Activated naive CD4-positive, alpha-beta T cell treated with anti-CD3 and anti-CD28 coated beads, Interleukin-2, amount 10 ng/mL, durations not matched to agents 7 days and 5 days (primary cell): Measurements from ENCODE around the gene ITSN2.
A peak's percentile ranks its signal among the peaks of the same experiment; 100 is the strongest.

Experiments used
- CTCF ChIA-PET: fragments of 350-600 bp; sonication (Branson Sonifier 250); formaldehyde crosslinking; loops from one replicate; lab custom pipeline; 2021; ENCODE audit warnings: antibody characterized with exemption; lab: Charles Lee
- DNase-seq: peaks from one replicate; pipeline ENCODE4 v3.0.0-alpha.2; 2020
- H3K27ac Mint-ChIP-seq: one replicate; pipeline ENCODE4 v1.8.0; 2021; ENCODE audit warnings: mild to moderate bottlenecking, moderate library complexity, mixed read lengths
- H3K27me3 Mint-ChIP-seq: one replicate; pipeline ENCODE4 v1.8.0; 2021; ENCODE audit warnings: mild to moderate bottlenecking, mixed read lengths
- H3K36me3 Mint-ChIP-seq: one replicate; pipeline ENCODE4 v1.8.0; 2021; ENCODE audit warnings: mixed read lengths
- H3K4me1 Mint-ChIP-seq: one replicate; pipeline ENCODE4 v1.8.0; 2021; ENCODE audit warnings: mixed read lengths
- H3K4me3 Mint-ChIP-seq: one replicate; pipeline ENCODE4 v1.8.0; 2021; ENCODE audit warnings: mild to moderate bottlenecking, moderate library complexity, mixed read lengths
- H3K9me3 Mint-ChIP-seq: one replicate; pipeline ENCODE4 v1.8.0; 2021; ENCODE audit warnings: mixed read lengths

ITSN2 gene

DNA sequence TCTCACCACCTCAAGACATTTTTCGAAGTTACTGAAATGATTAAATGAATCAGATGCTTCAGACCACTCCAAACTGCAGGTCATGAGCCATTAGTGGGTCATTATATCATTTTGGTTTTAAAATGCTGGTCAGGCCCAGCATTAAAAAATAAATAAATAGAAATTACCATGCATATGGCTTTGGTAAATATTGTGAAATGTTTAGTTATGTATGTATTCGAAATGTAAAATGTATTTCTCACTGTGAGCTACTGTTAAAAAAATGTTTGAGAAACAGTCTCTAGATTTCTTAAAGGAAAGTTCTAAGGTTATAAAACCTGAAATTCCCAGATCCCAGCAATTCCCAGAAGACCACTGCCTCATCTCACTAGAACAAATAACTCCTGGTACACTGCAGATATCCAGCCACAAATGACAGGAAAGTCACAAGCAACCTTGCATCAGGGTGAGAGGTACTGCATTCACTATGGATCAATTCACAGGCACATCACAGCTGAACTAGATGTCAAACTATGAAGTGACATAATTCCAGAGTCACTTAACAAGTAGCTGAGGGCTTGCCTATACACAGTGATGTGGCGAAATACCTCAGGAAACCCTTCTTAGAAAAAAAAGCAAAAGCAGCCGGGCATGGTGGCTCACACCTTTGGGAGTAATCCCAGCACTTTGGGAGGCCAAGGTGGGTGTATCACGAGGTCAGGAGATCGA lies 138.8 kb downstream of the ITSN2 start:
- CTCF ChIA-PET = no interaction called here

DNA sequence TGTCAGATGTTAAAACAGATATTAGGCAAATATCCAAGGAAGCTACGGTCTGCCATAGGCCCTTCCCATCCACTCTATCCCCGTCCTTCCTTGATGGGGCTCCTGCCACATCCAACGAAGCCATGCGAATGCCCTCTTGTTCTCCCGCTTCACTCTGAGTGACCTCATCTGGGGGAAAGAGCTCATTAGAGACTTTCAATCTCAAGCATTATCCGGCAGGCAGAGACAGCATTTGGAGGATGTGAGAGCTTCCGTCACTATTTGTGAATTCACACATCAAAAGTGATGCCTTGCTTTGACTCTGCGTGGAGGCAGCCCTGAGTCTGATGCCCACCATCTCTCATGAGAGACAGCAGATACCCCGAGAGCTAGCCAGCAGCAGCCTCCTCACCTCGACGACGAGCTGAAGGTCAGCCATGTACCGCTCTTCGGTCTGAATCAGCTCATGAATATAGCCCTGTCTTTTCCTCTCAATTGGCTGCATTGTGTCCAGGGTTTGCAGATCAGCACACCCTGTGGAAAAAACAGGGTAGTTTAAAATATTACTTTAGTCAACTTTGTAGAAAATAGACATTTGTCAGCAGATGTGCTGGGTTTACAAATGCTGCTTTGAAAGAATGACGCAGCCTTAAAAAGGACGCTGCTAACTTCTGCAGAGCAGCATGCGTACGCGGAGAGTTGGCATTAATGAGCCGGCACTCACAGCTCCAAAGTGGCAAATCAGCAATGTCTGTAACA lies 139.6 kb downstream of the ITSN2 start:
- H3K4me1 Mint-ChIP-seq = no peaks in the 10 kb centered on the region
- CTCF ChIA-PET = no interaction called here
- no peak overlapping the region for H3K4me3 Mint-ChIP-seq
- H3K9me3 Mint-ChIP-seq = no peaks in the 10 kb centered on the region
- peaks cover 9% of the 10 kb centered on the region for H3K36me3 Mint-ChIP-seq
- no peak for DNase-seq
- no peaks in the 10 kb centered on the region for H3K27me3 Mint-ChIP-seq
- no peak overlapping the region for H3K27ac Mint-ChIP-seq

More for the DNA sequence above, 138.8 kb downstream of the ITSN2 start:
- no peak for DNase-seq
- H3K36me3 Mint-ChIP-seq = peaks cover 2% of the 10 kb centered on the region
- H3K4me1 Mint-ChIP-seq = no peaks in the 10 kb centered on the region
- no peak overlapping the region for H3K4me3 Mint-ChIP-seq
- H3K27ac Mint-ChIP-seq = no peak overlapping the region
- no peaks in the 10 kb centered on the region for H3K9me3 Mint-ChIP-seq
- no peaks in the 10 kb centered on the region for H3K27me3 Mint-ChIP-seq

DNA sequence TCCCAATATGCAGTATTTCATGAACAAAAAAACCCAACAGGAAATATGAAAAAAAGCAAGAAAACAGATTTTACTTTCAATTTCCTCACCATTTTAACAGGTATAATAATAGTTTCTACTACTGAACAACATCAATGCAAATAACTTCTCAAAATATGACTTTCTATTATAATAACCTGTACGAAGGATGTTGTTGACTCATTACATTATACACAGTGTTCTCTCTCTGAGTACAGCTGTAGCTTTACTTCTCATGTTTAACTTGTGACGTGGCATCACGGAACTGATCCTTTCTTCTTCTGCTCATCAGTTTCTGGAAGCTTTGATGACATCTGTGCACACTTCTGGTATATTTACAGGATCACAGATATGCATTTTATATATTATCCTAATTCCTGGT lies 145.5 kb downstream of the ITSN2 start:
- CTCF ChIA-PET = interaction anchor here (1.1 kb wide), 1 partner anchor 12 kb away, joined by 3 read pairs; no protein-coding TSS in a partner anchor
- no peak overlapping the region for H3K4me3 Mint-ChIP-seq
- no peak overlapping the region for H3K27ac Mint-ChIP-seq
- DNase-seq = no peak
- H3K9me3 Mint-ChIP-seq = no peaks in the 10 kb centered on the region
- H3K27me3 Mint-ChIP-seq = no peaks in the 10 kb centered on the region
- H3K4me1 Mint-ChIP-seq = peaks cover 7% of the 10 kb centered on the region
- H3K36me3 Mint-ChIP-seq = peaks cover 31% of the 10 kb centered on the region

DNA sequence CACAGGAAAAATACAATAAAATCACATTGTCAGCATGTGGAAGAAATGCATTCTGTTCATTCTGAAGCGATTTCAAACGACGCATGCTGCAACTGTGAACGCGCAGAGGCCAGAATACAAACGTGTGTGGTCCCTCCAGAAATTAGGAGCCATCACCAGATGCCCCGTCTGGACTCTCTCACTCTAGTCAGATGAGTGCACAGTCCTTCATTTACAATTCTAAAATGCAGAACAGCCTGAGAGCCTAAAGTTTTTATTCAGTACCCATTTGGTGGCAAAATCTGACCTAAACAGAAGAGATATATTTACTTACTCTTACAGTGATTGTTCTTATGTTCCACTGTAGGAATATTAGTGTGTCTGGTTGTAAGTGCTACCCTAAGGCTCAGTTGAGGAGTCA lies 148.9 kb downstream of the ITSN2 start:
- peaks cover 7% of the 10 kb centered on the region for H3K4me1 Mint-ChIP-seq
- no peak for DNase-seq
- CTCF ChIA-PET = no interaction called here
- no peak overlapping the region for H3K4me3 Mint-ChIP-seq
- H3K27me3 Mint-ChIP-seq = no peaks in the 10 kb centered on the region
- no peak overlapping the region for H3K27ac Mint-ChIP-seq
- no peaks in the 10 kb centered on the region for H3K9me3 Mint-ChIP-seq
- H3K36me3 Mint-ChIP-seq = peaks cover 47% of the 10 kb centered on the region

DNA sequence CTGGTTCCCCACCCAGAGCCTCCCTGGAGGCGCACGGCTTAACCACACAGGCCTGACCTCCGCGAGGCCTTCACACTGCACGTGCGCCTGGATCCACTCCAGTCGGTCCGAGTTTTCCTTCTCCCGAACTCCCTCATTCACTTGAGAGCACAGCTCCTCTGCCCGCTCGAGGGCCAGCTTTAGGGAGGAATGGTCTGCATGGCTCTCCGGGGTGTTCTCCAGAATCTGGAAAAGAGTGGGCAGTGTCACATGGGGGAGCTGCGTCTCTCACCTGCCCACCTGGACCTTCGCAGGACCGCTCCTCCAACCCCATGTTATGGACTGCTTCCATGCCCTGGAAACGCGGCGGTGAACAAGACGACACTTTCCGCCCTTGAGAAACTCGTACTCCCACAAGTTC lies 149.6 kb downstream of the ITSN2 start:
- CTCF ChIA-PET = no interaction called here
- Mint-ChIP-seq H3K27me3 (no peaks in the 10 kb centered on the region), H3K4me3 (no peak overlapping the region), H3K36me3 (peaks cover 41% of the 10 kb centered on the region), H3K9me3 (no peaks in the 10 kb centered on the region), H3K4me1 (peaks cover 7% of the 10 kb centered on the region), H3K27ac (no peak overlapping the region)
- no peak for DNase-seq

DNA sequence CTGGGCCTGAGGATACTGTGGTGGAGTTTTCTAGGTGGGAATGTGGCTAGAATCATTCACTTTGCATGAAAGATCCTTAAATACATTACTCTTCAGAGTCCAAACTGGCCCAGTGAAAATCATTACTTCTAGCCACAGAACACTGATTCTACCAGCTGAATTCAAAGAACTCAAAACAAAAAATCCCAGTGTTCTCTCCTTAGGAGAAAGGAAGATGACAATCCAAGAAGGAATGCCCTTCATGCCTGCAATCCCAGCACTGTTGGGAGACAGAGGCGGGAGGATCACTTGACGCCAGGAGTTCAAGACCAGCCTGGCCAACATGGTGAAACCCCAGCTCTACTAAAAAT lies 150.3 kb downstream of the ITSN2 start:
- CTCF ChIA-PET = interaction anchor here (0.6 kb wide), 1 partner anchor 81 kb away, joined by 3 read pairs; no protein-coding TSS in a partner anchor
- no peaks in the 10 kb centered on the region for H3K27me3 Mint-ChIP-seq

DNA sequence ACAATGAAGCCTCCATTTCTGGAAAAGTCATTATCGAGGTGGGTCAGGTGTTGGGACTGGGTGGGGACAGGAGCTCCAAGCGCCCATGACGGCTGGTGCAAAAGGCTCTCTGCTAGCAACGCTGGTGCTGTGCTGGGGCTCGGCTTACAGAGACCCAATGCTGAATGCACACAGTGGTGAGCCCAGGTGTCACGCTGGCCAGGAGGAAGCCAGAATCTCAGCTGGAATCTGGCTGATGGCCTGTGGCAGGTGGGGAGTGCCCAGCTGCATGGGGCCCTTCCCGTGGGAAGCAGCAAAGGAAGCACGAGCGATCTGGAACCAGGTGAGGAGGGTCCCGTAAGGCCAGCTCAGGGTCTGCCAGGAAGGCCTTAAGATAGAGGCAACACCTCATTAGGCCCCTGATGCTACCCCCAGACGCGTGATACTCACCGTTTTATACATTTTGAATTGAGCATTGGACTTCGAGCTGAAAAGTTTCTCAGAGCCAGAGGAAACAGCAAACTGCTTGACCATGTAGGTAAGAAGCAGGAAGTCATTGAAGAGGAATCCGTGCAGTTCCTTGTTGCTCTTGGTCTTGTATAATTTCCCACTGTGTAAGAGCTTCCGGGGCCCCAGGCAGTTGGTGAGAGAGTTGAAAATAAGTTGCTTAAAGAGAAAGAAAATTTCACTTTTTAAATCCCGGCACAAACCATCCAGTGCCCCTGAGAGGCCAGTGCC lies 150.8 kb downstream of the ITSN2 start:
- DNase-seq = no peak
- peaks cover 42% of the 10 kb centered on the region for H3K36me3 Mint-ChIP-seq
- no peak overlapping the region for H3K4me3 Mint-ChIP-seq
- H3K27me3 Mint-ChIP-seq = no peaks in the 10 kb centered on the region
- H3K27ac Mint-ChIP-seq = no peak overlapping the region
- no peaks in the 10 kb centered on the region for H3K9me3 Mint-ChIP-seq
- CTCF ChIA-PET = no interaction called here
- no peaks in the 10 kb centered on the region for H3K4me1 Mint-ChIP-seq

More for the DNA sequence above, 150.3 kb downstream of the ITSN2 start:
- Mint-ChIP-seq H3K4me1 (peaks cover 4% of the 10 kb centered on the region), H3K36me3 (peaks cover 43% of the 10 kb centered on the region), H3K9me3 (no peaks in the 10 kb centered on the region), H3K27ac (no peak overlapping the region), H3K4me3 (no peak overlapping the region)
- DNase-seq = no peak

DNA sequence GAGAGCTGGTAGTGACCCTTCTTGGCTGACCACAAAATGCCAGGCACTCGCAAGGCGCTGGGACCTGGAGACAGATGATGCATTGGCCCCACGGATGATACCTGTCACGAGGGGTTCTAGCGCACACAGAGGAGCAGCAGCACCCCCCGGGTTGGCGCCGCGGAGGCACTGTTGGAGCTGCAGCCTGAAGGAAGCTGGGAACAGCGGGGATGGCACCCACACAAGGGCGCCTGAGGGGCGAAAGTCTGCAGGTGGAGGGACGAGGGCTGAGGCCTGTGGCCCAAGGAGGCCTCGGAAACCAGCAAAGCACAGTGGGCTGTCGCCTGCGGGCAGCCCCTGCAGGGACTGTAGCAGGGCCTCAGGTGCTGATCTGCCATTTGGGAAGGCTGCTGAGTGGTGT lies 151.8 kb downstream of the ITSN2 start:
- Mint-ChIP-seq H3K4me3 (no peak overlapping the region), H3K27me3 (no peaks in the 10 kb centered on the region), H3K27ac (no peak overlapping the region), H3K36me3 (peaks cover 48% of the 10 kb centered on the region), H3K4me1 (no peaks in the 10 kb centered on the region), H3K9me3 (no peaks in the 10 kb centered on the region)
- CTCF ChIA-PET = no interaction called here
- DNase-seq = no peak

DNA sequence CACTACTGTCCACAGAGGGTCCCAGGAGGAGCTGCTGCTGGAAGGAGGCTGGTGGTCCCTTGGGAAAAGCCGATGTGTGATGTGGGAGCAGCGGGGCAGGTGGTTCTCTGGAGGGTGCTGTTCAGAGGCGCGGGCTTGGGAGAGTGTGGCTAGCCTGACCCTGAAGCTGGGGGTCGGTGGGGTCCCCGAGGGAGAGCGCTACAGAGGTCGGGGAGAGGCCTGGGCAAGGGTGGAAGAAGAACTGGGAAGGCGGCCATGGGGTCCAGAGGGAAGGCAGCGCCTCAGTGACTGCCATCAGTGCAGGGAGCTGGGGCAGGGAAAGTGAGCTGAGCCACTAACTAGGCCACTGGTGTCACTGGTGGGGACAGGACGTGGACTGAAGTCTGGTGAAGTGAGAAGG lies 153.0 kb downstream of the ITSN2 start:
- H3K36me3 Mint-ChIP-seq = peaks cover 52% of the 10 kb centered on the region
- CTCF ChIA-PET = interaction anchor here (1.3 kb wide), 1 partner anchor 33 kb away, joined by 3 read pairs; the partner anchor contains the start of gene FAM228A
- no peak overlapping the region for H3K4me3 Mint-ChIP-seq
- H3K4me1 Mint-ChIP-seq = no peaks in the 10 kb centered on the region
- DNase-seq = no peak
- H3K9me3 Mint-ChIP-seq = no peaks in the 10 kb centered on the region
- no peaks in the 10 kb centered on the region for H3K27me3 Mint-ChIP-seq
- H3K27ac Mint-ChIP-seq = no peak overlapping the region

DNA sequence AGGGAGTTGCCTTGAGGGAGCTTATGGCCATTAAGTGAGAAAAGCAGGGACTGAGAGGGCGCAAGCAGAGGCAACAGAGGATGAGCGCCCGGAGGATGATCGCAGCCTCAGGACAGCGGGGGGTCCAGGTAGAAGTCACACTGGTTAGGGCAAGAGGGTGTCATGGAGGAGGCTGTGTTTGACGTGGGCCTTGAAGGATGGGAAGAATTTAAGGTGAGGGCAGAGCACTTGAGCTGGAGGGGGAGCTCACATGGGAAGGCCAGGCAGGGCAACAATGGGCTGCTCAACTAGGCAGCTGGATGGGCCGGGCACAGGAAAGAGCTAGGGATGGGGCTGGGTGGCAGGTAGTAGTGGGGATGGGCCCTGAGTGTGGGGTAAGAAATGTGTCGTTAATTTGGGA lies 153.6 kb downstream of the ITSN2 start:
- peaks cover 49% of the 10 kb centered on the region for H3K36me3 Mint-ChIP-seq
- CTCF ChIA-PET = interaction anchor here (1.3 kb wide), 1 partner anchor 32 kb away, joined by 3 read pairs; the partner anchor contains the start of gene FAM228A
- no peak overlapping the region for H3K27ac Mint-ChIP-seq
- H3K27me3 Mint-ChIP-seq = no peaks in the 10 kb centered on the region
- H3K4me3 Mint-ChIP-seq = no peak overlapping the region
- H3K4me1 Mint-ChIP-seq = no peaks in the 10 kb centered on the region
- no peaks in the 10 kb centered on the region for H3K9me3 Mint-ChIP-seq
- no peak for DNase-seq

DNA sequence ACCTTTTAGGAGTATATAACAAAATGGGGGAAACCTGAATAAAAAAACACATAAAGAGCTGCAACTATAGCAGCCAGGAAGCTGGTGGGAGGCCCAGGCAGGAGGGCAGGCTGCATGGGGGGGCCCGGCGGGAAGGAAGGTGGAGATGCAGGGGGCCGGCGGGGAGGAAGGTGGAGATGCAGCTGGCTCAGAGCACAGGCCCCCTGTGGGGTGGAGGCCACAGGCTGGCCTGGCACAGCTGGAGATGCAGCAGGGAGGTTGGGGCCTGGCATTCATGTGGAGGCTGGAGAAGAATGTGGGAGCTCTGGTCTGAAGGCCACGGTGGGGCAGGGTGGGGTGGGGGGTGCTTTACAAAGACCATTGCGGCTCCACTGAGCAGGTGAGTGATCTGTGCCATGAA lies 154.1 kb downstream of the ITSN2 start:
- DNase-seq = no peak
- CTCF ChIA-PET = interaction anchor here (1.3 kb wide), 1 partner anchor 32 kb away, joined by 3 read pairs; the partner anchor contains the start of gene FAM228A
- Mint-ChIP-seq H3K27ac (no peak overlapping the region), H3K4me1 (no peaks in the 10 kb centered on the region), H3K4me3 (no peak overlapping the region), H3K27me3 (no peaks in the 10 kb centered on the region), H3K36me3 (peaks cover 51% of the 10 kb centered on the region), H3K9me3 (no peaks in the 10 kb centered on the region)

DNA sequence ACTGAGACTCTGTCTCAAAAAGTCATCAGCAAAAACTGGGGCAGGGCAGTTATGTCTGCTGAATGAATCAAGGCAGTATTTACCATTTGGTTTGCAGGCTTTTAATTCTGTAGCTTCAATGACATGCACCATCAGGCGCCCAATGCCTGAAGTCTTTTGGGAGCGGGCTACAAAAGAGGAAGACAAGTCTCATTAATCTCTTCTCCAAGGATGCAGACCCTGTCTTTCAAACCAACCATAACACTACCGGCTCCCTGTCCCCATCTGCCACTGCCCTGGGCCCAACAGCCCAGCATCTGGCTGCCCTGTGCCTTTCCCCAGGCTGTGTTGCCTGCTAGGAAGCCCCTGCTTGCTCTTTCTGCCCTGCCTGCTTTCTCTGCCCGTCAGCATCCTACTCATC lies 155.2 kb downstream of the ITSN2 start:
- no peaks in the 10 kb centered on the region for H3K9me3 Mint-ChIP-seq
- H3K27ac Mint-ChIP-seq = peak overlapping the region; percentile 78
- H3K4me1 Mint-ChIP-seq = no peaks in the 10 kb centered on the region
- CTCF ChIA-PET = no interaction called here
- no peak for DNase-seq
- H3K27me3 Mint-ChIP-seq = no peaks in the 10 kb centered on the region
- no peak overlapping the region for H3K4me3 Mint-ChIP-seq
- H3K36me3 Mint-ChIP-seq = peaks cover 48% of the 10 kb centered on the region

DNA sequence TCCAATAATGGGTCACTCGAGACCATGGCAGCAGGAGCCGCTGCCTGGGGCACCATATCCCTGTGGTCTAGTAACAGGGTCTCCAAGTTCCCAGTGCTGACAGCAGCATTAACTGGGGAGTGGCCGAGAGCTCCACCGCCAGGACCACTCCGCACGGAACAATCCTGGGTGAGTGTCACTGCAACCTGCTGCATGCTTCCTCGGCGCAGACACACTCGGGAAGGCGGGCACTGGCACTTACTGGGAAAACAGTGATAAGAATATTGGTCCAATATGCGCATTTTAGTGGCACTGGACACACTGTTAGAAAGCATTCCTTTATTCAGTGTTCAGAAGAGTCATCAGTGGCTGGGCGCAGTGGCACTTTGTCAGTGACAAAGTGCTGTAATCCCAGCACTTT lies 155.8 kb downstream of the ITSN2 start:
- peaks cover 44% of the 10 kb centered on the region for H3K36me3 Mint-ChIP-seq
- no peaks in the 10 kb centered on the region for H3K9me3 Mint-ChIP-seq

DNA sequence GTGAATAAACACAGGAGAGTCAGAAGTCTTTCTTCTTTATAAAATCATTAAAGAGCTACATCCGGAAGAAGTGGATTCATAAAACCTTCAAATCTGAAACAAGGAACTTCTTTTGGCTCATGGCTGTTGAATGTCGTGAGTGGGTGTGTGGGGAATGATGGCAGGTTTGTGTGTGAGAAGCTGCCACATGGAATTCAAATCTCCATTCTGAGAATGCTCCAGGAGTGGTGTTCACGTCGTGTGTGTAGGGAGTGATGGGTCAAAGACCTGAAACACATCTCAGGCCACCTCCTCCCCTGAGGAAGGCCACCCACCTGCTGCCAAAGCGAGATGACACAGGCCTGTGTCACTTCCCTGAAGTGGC lies 156.6 kb downstream of the ITSN2 start:
- H3K36me3 Mint-ChIP-seq = peaks cover 42% of the 10 kb centered on the region
- peaks cover 2% of the 10 kb centered on the region for H3K9me3 Mint-ChIP-seq
- CTCF ChIA-PET = interaction anchor here (0.6 kb wide), 1 partner anchor 219 kb away, joined by 3 read pairs; no protein-coding TSS in a partner anchor
- no peak overlapping the region for H3K4me3 Mint-ChIP-seq
- H3K4me1 Mint-ChIP-seq = no peaks in the 10 kb centered on the region
- no peaks in the 10 kb centered on the region for H3K27me3 Mint-ChIP-seq
- peak overlapping the region; percentile 42 for H3K27ac Mint-ChIP-seq
- no peak for DNase-seq

More for the DNA sequence above, 155.8 kb downstream of the ITSN2 start:
- CTCF ChIA-PET = no interaction called here
- H3K27ac Mint-ChIP-seq = no peak overlapping the region
- DNase-seq = no peak
- H3K4me3 Mint-ChIP-seq = no peak overlapping the region
- H3K4me1 Mint-ChIP-seq = no peaks in the 10 kb centered on the region
- H3K27me3 Mint-ChIP-seq = no peaks in the 10 kb centered on the region
